Stomach (tissue), 9 donors: Measurements from ENCODE around the gene SNTG2. TPM values are rescaled to one million over a fixed set of nuclear protein-coding genes. Genes with fewer than 3 reads are reported as not detected.

Experiments used
- DNase-seq, 2 donors: peaks; one replicate each; pipeline versions ENCODE4 v3.0.0 to v3.0.0-alpha.2; 2013 to 2019
- H3K27ac ChIP-seq, 5 donors: fragments of 200-600 bp in 4 of 5; sonication (generic) in 4 of 5; one replicate each; pipeline ENCODE4 v1.5.1; 2013 to 2019; ENCODE audit warnings: mild to moderate bottlenecking in 1 of 5, moderate library complexity in 1 of 5
- H3K27me3 ChIP-seq, 3 donors: fragments of 200-600 bp; sonication (generic); one replicate each; pipeline ENCODE4 v1.5.1; 2017 to 2019; ENCODE audit warnings: mixed run types in 1 of 3
- H3K36me3 ChIP-seq, 4 donors: fragments of 200-600 bp; sonication (generic); 1 replicate in 3 of 4; 2 replicates in 1 of 4; pipeline ENCODE4 v1.5.1; 2016 to 2019
- H3K4me1 ChIP-seq, 4 donors: fragments of 200-600 bp; sonication (generic); one replicate each; pipeline ENCODE4 v1.5.1; 2016 to 2019
- H3K4me3 ChIP-seq, 4 donors: fragments of 200-600 bp; sonication (generic) in 3 of 4; one replicate each; pipeline ENCODE4 v1.5.1; 2016 to 2019; ENCODE audit warnings: mild to moderate bottlenecking in 1 of 4
- H3K9me3 ChIP-seq, 4 donors: fragments of 200-600 bp; sonication (generic); one replicate each; pipeline ENCODE4 v1.5.1; 2016 to 2019
- EP300 ChIP-seq: sonication (generic); formaldehyde crosslinking; IDR thresholded peaks from one replicate; pipeline ENCODE4 v1.6.1; 2017; ENCODE audit warnings: antibody characterized with exemption
- POLR2A ChIP-seq, 4 donors: fragments of 450-650 bp; IDR thresholded peaks; one replicate each; pipeline ENCODE4 v1.6.1; 2016; ENCODE audit warnings: antibody characterized with exemption in 4 of 4, control low read depth in 2 of 4, mild to moderate bottlenecking in 1 of 4, moderate library complexity in 1 of 4
- POLR2AphosphoS5 ChIP-seq, 3 donors: sonication (generic); formaldehyde crosslinking; IDR thresholded peaks; one replicate each; pipeline ENCODE4 v1.6.1; 2016; ENCODE audit warnings: antibody characterized with exemption in 3 of 3
- WGBS, 5 donors: extraction: QIAGEN DNeasy Blood & Tissue Kit in 3 of 5; methylation state at CpG; one replicate each; pipeline versions ENCODE4 v1.1.5 to v1.1.7; 2013 to 2018; 5-methylcytosine and 5-hydroxymethylcytosine counted together
- intact Hi-C: fragments of 100-400 bp; cut with DNase I; formaldehyde crosslinking; loops from one replicate; pipeline ENCODE4 v1.15.1; 2023; ENCODE audit warnings: low total_unique reads
- polyA plus RNA-seq, 3 donors: library from polyadenylated mRNA; stranded (reverse); fragments of 200-250 nt; gene quantifications; one replicate each; pipeline ENCODE4 v1.2.3, GENCODE V29; 2013
- total RNA-seq, 5 donors: library from RNA; depleted of rRNA; stranded (reverse); fragments of >200 nt; gene quantifications; one replicate each; pipeline versions ENCODE4 v1.1.0 to v1.2.3, GENCODE V29; 2014 to 2016
- TF ChIP-seq, protein P1 (sequence below), 7 experiments: fragments of 450-650 bp in 4 of 7; fragments of 200-600 bp in 3 of 7; sonication (generic) in 3 of 7; IDR thresholded peaks; one replicate each; pipeline ENCODE4 v1.5.1; 2016 to 2019; ENCODE audit warnings: antibody characterized with exemption in 7 of 7, control low read depth in 2 of 7, mild to moderate bottlenecking in 1 of 7
- donor health status: healthy with polysubstance abuse.
- donor health status: Bipolar disorder and iron deficiency.
- donor health status: healthy.

Gene SNTG2
- total and polyA plus RNA-seq, 8 donors = 0.68 to 19.6 (median 5.3) TPM; not detected in 1

DNA sequence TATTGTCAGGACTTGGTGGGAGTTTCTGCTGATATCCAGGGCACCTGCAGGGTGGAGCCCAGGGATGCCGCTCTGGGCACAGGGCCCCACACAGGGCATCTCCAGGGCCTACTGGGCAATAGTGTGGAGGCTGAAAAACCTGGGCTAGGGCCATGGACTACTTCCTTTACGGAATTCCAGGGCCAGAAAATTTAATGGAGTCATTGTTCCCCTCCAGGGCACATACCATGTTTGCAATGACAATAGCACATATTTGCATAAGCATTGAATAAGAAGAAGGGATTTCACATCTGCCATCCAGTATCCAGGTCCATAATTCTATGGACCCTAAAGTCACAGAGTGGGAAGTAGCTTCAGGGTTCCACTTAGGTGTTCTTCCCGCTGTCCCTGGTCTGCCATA lies 358.9 kb downstream of the SNTG2 start:
- H3K27me3 ChIP-seq = peaks cover 0 to 6% (median 0%) of the 10 kb centered on the region in 3 donors
- WGBS, 5 donors = 81 to 91% (median 87%) methylated on average over 3 of the region's 3 CpGs
- intact Hi-C loops = no loop called here
- TF ChIP-seq POLR2A (IDR thresholded peaks at IDR 0.05) (no peak), EP300 (no peak), POLR2AphosphoS5 (IDR thresholded peaks at IDR 0.05) (no peak)
- TF ChIP-seq, protein P1, sequence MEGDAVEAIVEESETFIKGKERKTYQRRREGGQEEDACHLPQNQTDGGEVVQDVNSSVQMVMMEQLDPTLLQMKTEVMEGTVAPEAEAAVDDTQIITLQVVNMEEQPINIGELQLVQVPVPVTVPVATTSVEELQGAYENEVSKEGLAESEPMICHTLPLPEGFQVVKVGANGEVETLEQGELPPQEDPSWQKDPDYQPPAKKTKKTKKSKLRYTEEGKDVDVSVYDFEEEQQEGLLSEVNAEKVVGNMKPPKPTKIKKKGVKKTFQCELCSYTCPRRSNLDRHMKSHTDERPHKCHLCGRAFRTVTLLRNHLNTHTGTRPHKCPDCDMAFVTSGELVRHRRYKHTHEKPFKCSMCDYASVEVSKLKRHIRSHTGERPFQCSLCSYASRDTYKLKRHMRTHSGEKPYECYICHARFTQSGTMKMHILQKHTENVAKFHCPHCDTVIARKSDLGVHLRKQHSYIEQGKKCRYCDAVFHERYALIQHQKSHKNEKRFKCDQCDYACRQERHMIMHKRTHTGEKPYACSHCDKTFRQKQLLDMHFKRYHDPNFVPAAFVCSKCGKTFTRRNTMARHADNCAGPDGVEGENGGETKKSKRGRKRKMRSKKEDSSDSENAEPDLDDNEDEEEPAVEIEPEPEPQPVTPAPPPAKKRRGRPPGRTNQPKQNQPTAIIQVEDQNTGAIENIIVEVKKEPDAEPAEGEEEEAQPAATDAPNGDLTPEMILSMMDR (IDR thresholded peaks at IDR 0.05) = no peak
- H3K4me3 ChIP-seq = no peak overlapping the region
- no peak for DNase-seq
- H3K36me3 ChIP-seq = no peaks in the 10 kb centered on the region
- H3K27ac ChIP-seq = no peak overlapping the region
- H3K9me3 ChIP-seq = no peaks in the 10 kb centered on the region
- no peaks in the 10 kb centered on the region for H3K4me1 ChIP-seq

DNA sequence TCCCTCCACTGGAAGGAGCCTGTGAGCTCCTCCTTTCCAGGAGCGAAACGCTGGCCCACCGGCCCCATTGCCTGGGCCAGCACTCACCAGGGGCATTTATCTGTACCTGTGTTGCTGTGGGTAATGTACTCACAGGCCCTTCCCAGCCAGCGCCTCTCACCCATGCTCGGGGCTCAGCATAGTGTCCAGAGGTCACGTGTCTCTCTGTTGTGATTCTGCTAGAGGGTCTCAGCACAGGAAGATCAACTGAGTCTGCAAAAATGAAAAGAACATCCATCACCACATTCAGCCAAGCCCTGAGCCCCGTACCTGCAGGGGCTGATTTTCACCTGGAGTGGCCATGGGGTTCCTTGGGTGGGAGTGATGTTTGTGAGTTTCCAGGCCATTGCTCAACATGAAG lies 359.6 kb downstream of the SNTG2 start:
- H3K27ac ChIP-seq = no peak overlapping the region
- H3K4me1 ChIP-seq = no peaks in the 10 kb centered on the region
- 76 to 95% (median 86%) methylated on average over 7 of the region's 7 CpGs for WGBS, 5 donors
- no peaks in the 10 kb centered on the region for H3K9me3 ChIP-seq
- H3K27me3 ChIP-seq = peaks cover 0 to 8% (median 0%) of the 10 kb centered on the region in 3 donors
- TF ChIP-seq EP300 (no peak), POLR2A (IDR thresholded peaks at IDR 0.05) (no peak), POLR2AphosphoS5 (IDR thresholded peaks at IDR 0.05) (no peak)
- TF ChIP-seq, protein P1 (IDR thresholded peaks at IDR 0.05) = no peak
- H3K4me3 ChIP-seq = no peak overlapping the region
- H3K36me3 ChIP-seq = no peaks in the 10 kb centered on the region
- no peak for DNase-seq
- intact Hi-C loops = no loop called here

DNA sequence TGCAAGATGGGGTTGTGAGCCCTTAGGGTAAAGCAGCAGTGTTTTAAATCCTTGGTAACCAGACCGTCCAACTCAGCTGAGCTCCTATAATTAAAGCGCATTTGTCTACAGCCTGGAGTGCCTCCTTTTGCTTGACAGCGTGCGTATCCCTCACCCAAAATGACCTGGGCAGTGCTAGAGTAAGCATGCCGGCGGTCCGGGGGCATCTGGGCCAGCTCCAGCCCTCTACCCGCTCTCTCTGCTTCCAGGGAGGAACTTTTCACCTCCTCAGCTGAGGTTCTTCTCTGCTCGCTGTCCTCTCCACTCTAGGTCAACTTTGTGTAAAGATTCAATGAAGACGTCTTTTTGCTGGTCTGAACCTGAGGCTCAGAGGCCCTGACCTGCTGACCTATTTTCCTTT lies 360.2 kb downstream of the SNTG2 start:
- no peak overlapping the region for H3K27ac ChIP-seq
- H3K27me3 ChIP-seq = peaks cover 0 to 8% (median 0%) of the 10 kb centered on the region in 3 donors
- H3K4me3 ChIP-seq = no peak overlapping the region
- H3K36me3 ChIP-seq = no peaks in the 10 kb centered on the region
- H3K9me3 ChIP-seq = no peaks in the 10 kb centered on the region
- intact Hi-C loops = no loop called here
- TF ChIP-seq POLR2AphosphoS5 (IDR thresholded peaks at IDR 0.05) = no peak
- no peak for TF ChIP-seq POLR2A (IDR thresholded peaks at IDR 0.05)
- TF ChIP-seq, protein P1 (IDR thresholded peaks at IDR 0.05) = no peak
- TF ChIP-seq EP300 = no peak
- DNase-seq = no peak
- H3K4me1 ChIP-seq = no peaks in the 10 kb centered on the region
- 78 to 89% (median 83%) methylated on average over 10 of the region's 10 CpGs for WGBS, 5 donors

DNA sequence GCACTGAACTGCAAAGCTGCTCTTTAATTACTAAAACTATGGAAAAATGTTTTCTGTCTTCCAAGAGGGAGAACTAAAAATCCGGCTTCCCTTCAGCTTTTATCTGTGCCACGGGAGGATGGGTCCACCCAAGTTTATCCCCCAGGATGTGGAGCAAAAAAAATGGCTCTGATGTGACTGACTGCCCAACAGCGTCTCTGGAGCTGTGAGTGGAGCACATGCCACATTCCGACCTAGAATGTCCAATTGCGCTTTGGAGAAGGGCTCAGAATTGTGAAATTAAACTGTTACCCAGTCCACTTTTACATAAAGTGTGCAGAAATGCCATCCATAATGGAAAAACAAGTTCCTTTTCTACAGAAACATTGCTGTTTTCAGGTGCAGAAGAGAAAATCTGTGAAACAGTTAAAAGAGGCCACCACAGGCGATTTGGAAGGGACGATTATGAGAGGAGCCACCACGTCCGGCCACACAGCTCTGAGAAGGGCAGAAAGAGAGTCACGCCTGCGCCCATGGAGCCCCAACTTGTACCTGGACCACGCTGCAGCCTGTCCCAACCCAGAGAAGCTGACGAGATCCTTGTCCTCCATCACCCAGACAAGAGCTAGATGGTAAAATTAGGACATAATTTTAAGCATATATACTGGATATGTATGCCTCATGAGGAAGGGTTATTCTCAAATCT lies 362.7 kb downstream of the SNTG2 start:
- no peaks in the 10 kb centered on the region for H3K36me3 ChIP-seq
- intact Hi-C loops = no loop called here
- WGBS, 5 donors = 76 to 85% (median 81%) methylated on average over 13 of the region's 13 CpGs
- no peak overlapping the region for H3K4me3 ChIP-seq
- no peaks in the 10 kb centered on the region for H3K9me3 ChIP-seq
- no peak for DNase-seq
- TF ChIP-seq POLR2AphosphoS5 (IDR thresholded peaks at IDR 0.05) (no peak), EP300 (no peak), POLR2A (IDR thresholded peaks at IDR 0.05) (no peak)
- TF ChIP-seq, protein P1 (IDR thresholded peaks at IDR 0.05) = no peak
- peaks cover 0 to 8% (median 0%) of the 10 kb centered on the region in 3 donors for H3K27me3 ChIP-seq
- no peaks in the 10 kb centered on the region for H3K4me1 ChIP-seq
- no peak overlapping the region for H3K27ac ChIP-seq
